HT-29 (cell line): ENCODE data around the gene ITPR2. TPM values are rescaled to one million over a fixed set of nuclear protein-coding genes. Genes with fewer than 3 reads are reported as not detected.
A peak's percentile ranks its signal among the peaks of the same experiment; 100 is the strongest.
"Not testable (repeated sequence)": the region's sequence is repeated elsewhere in the genome, so short reads cannot be mapped to it uniquely, and the experiment has no call there.

ENCODE experiments used
- DNase-seq: peaks from one replicate; pipeline ENCODE4 v3.0.0-alpha.2; 2015; ENCODE audit warnings: low spot score
- total RNA-seq: library from RNA; depleted of rRNA; stranded (reverse); fragments of >200 nt; shearing (Covaris generic); gene quantifications from 2 replicates; pipeline ENCODE4 v1.2.3, GENCODE V29; 2014

ITPR2 gene
- total RNA-seq, 1 experiment from 2014 or later: 10.8 TPM

DNA sequence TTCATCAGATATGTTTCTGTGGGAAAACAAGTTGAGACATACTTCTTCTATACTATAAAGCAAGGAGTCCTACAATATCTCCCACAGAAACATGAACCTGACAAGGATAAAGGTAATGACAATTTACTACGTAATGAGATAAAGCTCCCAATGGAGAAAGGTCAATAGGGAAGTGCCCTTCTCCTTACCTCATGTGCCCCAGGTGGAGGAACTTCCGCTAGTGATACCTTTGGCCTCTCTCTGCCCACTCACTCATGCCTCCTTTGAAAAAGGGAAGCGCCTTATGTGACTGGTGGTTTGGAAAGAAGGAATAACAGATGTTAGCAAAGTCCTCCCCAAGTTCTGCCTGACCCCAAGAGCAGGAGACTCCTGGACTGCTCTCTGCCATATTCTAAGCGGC lies 305.3 kb downstream of the ITPR2 start:
- no peak for DNase-seq

DNA sequence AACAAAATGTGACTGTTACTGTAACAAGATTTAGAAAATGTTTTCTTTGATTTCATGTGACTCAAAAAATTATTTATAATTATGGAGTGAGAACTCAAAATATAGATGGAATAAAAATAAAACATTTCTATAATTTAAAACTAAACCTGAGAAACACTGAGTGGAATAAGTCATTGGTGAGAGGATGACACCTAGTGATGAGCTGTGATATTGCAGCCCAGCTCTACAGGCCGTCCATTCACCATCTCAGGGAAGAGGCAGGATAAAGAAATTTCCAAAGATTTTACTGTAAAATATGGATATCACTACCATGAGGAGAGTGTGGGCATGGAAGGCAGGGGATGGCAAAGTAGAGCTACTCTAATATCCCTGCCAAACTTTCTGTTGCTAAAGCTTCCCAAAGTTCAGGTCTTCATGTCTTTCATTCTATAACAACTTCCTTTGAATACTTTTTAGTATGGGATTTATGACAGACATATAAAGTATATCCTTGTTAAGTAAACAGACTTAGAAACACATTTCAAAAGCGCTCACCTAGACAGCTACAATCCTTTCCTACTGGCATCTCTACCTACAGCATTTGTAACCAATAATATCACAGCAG lies 308.0 kb downstream of the ITPR2 start:
- peak; percentile 60 for DNase-seq

DNA sequence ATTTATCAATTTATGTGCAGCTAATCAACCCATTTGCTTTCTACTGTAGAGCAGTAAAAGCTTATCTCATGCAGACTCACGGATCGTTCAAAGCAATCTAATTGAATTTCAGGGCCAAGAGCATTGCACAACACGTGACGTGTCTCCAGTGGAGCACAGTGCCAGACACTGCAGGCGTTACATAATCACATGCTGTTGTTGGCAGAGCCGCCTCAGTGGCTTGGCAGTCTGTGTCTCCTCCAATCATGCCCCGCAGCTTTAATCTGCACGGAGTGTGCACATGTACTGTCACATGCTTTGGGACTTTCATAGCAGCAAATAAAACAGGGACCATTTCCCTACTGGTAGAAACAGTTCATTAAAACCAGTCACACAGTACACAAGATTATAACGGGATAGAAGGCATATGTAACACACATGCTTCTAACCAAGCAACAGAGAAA lies 309.3 kb downstream of the ITPR2 start:
- no peak for DNase-seq

DNA sequence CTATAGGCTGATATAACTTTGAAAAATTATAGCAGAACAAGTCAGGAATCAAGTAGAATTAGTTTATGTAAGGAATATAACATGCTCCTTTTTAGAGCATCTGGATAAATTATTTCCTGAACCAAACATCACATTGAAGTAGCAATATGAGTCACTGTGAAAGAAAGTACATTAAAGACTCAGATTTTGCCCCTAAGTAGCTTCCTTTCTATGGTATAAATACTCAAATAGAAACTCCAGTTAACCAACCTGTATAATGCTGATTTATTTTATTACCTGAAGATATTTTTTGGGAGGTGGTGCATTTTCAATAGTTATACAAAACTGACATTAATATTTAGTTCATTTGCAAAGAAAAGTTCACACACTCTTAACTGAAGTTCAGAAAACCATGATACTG lies 312.1 kb downstream of the ITPR2 start:
- no peak for DNase-seq

DNA sequence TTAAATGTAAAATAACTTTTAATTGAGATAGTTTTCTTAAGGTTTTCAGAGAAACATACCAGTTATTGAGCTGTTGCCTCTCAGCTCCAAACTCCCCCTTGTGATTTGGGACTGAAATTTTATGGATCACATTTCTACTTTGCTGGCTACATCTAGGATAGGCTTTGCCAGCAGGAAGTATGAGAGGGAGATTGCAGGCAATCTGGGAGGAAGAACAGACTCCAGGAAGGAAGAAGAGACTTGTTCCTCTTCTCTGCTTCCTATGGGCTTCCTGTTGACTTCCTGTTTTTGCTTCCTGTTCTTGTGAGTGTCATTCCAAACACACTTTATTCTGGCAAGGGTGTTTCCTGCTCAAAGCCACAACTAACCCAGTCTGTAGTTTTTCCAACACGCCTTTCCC lies 312.9 kb downstream of the ITPR2 start:
- DNase-seq: no peak

DNA sequence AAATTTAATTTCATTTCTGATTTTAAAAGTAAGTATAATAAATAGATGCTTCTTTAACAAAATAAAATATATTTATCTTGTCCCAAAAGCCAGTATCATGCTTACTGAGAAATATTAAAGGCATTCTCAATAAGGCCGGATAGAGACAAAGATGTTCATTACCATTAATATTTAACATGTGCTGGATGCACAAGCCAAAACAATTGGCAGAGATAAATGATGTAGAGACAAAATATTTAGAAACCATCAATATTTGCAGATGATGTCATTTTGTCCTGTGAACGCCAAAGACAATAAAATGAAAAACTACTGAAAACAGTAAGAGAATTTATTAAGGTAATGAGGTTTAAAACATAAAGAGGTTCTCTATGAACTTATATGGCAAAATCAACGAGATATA lies 313.5 kb downstream of the ITPR2 start:
- DNase-seq: no peak

DNA sequence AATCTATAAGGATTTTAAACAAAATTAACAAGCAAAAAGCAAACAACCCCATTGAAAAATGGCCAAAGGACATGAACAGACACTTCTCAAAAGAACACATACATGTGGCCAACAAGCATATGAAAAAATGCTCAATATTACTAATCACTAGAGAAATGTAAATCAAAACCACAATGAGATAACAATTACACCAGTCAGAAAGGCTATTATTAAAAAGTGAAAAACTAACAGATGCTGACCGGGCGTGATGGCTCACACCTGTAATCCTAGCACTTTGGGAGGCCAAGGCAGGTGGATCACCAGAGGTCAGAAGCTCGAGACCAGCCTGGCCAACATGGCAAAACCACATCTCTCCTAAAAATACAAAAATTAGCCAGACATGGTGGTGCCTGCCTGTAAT lies 315.7 kb downstream of the ITPR2 start:
- not testable (repeated sequence) for DNase-seq

DNA sequence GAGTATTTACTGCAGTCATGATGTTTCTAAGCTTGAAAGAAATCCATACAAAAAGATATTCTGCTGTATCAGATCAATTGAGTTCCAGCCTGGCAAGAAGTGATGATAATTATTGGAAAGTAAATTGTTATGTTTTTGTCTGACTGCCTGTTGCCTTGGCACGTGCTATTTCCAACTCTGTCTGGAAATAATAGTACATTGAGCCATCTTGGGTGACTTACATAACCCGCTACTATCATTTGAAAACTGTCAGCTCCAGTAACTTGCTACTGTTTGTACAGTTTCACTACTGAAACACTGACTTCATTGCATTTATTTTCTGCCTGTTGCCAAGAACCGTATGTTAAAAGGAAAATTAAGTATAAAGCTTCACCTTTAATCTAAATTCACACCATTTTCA lies 318.6 kb downstream of the ITPR2 start:
- DNase-seq: no peak

DNA sequence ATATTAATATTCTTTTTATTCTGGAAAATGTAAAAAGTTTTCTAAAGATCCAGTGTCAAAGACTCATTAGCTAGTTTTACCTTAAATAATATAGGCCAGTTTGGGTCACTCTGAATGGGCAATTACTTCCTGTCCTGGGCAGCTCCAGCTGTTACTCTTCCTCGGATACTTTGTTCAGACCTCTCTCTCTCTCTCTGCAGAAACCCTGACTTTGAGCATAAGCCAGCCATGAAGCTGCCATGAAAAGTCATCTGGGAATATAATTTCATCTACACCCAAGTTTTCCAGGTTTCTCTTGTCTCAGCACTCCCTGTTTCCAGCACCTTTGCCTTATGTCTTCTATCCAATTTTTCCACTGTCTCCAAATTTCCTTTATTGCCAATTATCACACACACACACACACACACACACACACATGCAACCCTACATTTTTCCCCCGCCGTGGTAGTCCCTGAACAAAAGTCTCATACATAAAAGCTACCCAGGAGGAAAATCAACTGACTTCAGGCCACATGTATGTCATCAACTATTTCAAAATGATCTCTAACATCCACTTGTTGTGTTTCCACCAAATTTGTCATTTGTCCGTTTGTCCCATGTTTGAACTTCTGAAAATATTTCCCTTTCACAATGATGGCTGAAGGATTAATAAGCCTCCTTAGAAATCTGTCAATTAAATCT lies 319.5 kb downstream of the ITPR2 start:
- DNase-seq: no peak

DNA sequence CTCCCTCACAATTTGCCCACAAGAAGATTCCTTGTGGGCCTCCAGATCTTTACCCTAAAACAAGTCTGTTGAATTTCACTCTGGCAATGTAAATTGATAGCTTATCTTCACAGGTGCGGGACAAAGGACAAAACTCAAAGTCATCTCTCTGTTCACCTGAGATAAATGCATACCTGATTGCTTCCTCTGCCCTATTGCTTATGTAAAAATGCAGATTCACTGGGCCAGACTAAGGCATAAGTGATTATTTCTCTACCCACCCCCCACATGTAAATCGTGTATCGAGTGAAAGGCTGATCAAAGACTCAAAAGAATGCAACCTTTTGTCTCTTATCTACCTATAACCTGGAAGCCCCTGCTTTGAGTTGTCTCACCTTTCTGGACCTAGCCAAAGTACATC lies 320.8 kb downstream of the ITPR2 start:
- DNase-seq: no peak

DNA sequence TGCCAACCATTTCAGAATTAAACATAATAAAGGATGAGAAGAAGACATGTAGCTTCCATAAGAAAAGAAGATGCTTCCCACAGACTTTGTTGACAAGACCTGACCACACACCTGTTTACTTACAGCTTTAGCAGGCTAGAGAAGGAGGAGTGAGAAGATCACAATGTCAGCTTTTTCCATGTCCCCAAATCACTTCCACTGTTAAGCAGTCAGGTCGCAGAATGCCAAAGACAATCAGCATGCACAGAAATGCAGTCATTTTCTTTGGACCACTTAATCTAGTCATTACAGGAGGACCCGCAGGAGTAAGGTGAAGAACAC lies 322.7 kb downstream of the ITPR2 start:
- DNase-seq: no peak

DNA sequence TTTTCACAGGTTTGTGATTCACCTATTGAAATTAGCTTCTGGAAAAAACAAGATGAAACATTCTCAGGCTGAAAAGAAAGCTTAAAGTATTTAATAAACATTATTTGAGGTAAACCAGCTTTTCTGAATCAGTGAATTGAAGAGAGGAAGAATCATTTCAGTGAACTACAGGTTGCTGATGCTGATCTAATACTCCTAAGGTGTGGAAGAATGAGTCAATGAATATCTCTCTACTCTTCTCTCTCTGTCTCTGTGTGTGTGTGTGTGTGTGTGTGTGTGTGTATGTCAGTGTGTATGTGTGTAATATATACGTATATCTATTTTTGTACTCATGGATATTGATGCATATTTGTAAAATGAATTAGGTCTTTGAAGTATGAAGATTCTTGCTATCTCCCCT lies 325.4 kb downstream of the ITPR2 start:
- no peak for DNase-seq

DNA sequence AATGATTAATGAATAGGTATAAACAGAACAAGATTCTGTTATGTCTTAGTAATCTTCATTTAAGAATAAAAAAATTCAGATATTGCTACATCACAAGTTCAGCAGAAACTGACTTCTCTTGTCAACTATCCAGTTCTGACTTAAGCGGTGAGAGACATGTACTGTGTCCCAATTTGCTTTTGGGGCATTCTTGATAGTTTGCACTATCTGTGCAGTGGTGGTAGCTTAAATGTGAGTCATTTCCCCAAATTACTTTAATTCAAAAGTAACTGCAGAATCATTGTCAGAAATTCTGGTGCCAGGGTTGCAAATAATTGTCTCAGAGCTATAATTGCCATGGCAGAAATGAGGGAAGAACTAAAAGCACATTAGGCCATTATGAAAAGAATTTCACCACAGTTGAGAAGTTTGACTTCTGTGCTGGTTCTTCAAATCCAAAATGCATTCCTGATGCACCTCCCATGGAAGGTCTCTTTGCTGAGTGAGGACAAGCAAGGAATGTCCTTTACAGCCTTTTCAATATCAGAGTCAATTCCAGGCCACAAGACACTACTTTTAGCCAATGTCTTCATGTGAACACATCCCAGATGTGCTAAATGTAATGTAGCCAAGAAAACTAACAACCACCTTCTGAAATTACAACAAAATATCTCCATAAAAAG lies 332.9 kb downstream of the ITPR2 start:
- DNase-seq: no peak

DNA sequence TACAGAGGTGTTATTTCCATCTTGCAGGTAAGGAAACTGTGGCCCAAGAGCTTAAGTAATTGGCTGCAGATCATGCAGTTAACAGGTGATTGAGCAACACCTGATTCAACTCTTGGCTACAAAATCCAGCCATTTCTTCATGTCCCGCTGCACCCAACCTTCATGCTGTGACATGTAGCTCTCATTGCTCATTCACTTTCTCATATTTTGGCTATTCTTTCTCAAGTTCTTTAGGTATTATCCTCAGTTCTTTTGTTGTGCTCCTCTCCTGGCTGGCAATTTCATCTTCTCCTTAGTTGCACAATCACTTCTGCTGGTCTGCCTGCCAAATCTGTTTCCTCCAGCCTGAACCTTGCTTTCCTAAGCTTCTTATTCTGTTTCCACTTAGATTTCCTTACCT lies 336.8 kb downstream of the ITPR2 start:
- no peak for DNase-seq

DNA sequence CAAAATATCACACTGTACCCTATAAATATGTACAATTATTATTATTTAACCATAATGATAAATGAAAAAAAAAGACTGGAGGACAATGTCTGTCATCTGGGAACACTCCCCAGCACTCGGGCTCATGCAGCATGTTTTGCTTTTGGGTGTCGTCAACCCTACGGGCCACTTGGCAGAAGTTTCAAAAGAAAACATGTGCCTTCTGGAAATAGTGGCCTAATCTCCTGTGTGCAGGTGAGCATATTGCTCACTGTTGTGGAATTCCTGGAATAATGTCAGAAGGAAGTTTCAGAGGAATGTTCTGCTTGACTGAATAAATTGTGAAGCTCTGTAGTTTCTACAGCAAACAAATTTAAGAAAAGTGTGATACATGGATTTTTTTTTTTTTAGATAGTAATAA lies 339.3 kb downstream of the ITPR2 start:
- no peak for DNase-seq

DNA sequence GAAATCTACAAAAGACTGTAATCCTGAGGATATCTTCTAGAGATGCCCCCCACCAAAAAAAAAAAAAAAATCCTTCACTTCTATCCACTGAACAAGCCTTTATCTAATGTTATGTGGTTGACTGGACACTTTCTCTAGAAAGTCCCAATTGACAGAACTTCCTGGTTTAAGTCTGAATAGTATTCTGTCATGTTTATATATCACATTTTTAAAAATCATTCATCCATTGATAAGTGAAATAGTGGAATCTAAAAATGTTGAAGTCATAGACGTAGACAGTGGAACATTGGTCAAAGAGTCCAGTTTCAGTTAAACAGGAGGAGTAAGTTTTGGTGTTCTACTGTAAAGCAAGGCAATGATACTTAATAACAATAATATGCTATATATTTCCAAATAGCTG lies 340.6 kb downstream of the ITPR2 start:
- no peak for DNase-seq

DNA sequence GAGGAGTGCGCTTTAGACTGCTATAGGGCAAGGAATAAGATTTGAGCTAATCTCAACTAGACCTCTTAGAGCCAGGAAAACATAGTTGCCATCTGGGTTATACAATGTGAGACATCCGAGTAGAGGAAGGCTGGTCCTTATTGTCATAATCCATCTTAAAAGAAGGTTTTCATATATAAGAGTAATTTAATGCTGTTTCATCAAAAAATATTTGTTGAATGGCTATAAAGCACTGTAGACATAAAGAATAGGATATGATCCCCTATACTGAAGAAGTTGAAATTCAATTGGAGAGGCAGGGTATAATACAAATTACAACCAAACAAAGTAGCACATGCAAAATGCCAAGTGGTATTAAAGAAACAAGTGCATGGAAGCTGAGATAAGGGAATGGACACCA lies 343.1 kb downstream of the ITPR2 start:
- DNase-seq: no peak

DNA sequence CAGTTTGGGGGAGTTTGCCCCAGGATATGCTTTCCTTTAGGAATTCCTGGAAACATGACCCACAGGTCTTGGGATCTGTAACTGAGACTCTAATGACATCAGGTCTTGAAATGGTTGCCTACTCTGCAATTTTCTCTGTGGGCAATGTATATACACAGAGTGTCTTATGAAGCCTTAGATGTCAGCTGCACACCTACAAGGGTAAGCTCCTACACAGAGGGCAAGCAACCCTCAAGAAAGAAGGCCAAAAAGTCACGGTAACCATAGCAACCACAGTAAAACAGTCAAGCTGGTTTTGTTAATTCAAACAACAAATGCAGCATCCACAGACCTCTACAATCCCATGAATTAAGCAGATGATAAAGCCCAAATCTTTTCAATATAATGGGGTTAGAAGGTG lies 344.6 kb downstream of the ITPR2 start:
- no peak for DNase-seq

DNA sequence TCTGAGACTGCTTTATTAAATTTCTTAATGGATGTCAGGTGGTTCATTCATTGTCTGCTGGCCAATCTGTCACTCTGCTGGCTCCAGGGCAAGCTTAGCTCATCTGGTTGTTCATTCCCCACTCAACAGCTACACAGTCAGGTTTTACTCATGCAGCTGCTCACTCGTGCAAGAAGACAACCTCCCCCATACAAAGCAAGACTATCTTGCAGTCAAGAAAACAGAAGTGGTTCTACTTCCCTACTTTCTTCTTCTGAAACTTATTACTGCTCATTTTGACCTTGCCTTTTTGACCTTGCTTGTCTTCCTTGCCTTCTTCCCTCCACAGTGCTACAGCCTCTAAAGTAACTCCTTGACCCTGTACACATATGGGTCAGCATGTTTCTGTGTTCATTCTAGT lies 359.7 kb downstream of the ITPR2 start:
- DNase-seq: no peak

DNA sequence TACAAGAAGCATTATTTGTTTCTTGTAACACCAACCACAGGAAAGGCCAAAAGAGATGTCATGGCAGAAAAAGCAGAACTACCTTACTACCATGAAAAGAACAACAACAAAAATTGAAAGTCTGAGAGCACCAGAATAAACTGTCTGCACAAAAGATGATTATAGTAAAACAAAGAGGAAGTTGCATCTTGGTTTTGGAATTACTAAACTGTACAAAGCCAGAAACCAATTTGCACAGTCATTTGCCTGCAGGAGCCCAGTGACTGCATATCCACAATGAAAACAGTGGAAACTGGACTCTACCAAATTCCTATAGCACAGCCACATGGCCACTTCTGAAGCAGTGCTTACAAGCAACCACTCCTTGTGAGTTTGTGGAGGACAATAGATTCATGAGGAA lies 361.4 kb downstream of the ITPR2 start:
- no peak for DNase-seq

DNA sequence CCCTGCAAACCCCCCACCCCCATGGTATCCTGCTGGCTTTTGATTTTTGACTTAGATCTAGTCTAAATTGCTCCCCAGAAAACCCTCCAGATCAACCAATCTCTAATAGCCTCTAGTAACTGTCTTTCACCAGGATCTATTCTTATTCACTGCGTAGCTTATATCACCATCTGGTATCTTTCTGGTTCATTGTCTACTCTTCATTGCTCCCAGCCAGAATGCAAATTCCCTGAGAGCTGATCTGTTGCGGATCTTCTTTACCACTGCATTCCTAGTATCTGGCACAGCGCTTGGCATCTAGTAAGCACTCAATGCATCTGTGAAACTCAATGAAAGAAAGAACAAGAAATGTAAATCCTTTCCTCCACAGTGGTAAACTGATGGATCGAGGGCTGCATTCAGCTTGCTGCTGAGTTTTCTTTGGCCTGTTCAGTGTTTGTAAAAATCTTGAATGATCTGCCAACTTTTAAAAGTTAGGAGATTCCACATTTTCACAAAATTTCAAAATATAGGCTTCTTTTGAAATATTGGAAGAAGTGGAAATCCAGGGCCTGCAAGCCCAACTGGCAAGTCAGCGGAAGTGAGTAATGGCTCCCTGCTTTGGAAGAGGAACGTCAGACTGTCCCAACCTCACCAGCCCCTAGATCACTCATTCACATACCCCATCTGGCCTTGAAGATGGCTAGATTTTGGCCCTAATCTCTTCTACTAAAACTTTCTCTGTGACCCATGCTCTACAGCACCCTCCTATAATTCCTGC lies 363.4 kb downstream of the ITPR2 start:
- DNase-seq: no peak

DNA sequence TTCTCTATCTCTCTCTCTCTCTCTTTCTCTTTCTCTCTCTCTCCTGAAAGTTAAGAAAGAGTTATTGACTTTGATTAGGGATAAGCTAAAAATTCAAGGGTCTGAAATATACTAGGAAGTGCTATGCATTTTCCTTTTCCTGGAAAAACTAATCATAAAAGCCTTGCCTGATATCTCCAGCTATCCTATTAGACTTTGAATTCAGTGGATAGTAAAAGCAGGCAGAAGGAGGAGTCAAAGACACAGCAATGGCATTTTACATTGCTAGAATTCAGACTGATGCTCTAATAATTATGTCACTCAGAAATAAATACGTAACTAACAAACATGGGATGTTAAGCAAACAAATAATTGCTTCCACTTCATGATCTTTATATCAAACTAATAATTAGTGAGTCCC lies 365.6 kb downstream of the ITPR2 start:
- DNase-seq: no peak

DNA sequence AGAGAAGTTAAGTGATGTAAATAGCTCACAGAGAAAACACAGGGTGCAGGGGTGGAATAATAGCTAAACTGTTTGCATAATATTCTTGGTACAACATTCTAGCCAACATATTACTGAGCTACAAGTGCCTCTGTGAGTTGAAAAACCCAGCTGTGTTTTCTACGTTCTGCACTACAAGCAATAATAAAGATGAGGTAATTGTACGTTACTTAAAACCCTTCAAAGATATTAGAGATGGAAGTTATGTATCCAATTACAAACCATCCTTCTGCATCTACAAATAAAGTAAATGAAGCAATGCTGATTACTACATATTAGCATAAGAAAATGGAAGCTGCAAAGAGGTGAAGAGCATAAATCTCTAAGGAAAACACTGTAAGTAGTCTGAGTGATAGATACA lies 366.3 kb downstream of the ITPR2 start:
- DNase-seq: no peak
